Measurements from ENCODE around the gene FAM9A. TPM values are rescaled to one million over a fixed set of nuclear protein-coding genes. Genes with fewer than 3 reads are reported as not detected.
"Not testable (repeated sequence)": the region's sequence is repeated elsewhere in the genome, so short reads cannot be mapped to it uniquely, and the experiment has no call there.

Gene FAM9A
- total and polyA plus RNA-seq, 4 experiments from 2014 or later: not detected

GRCh38 chrX:8783097-8783713 is 18.0 kb downstream of the FAM9A start:
- ChIA-PET POLR2A (ENCODE audit: partially characterized antibody) (no interaction called here), CTCF (ENCODE audit: partially characterized antibody) (no interaction called here)
- H3K9me3 ChIP-seq (ENCODE audit: control insufficient read depth in 1 of 2, low read length in 2 of 2): no peaks in the 10 kb centered on the region
- H3K27me3 Mint-ChIP-seq: peaks cover 0 to 2% of the 10 kb centered on the region in 2 donors
- DNase-seq: peak; percentile 20 to 39 (median 33)
- peak overlapping the region in 7 of 8 donors; percentile 17 to 69 (median 51) for H3K4me3 Mint-ChIP-seq
- no peak overlapping the region for H3K4me3 ChIP-seq (ENCODE audit: low read length in 2 of 2)
- H3K4me1 ChIP-seq (ENCODE audit: insufficient read depth, low read length): no peaks in the 10 kb centered on the region
- peak overlapping the region in 1 of 7 donors; percentile 72 for H3K27ac Mint-ChIP-seq
- H3K36me3 ChIP-seq (ENCODE audit: insufficient read depth, low read length): no peaks in the 10 kb centered on the region
- intact Hi-C loops (cut with micrococcal nuclease): no loop called here
- H3K4me1 Mint-ChIP-seq: peaks cover 0 to 4% (median 3%) of the 10 kb centered on the region in 4 donors
- no peaks in the 10 kb centered on the region for H3K36me3 Mint-ChIP-seq
- peaks cover 0 to 2% (median 0%) of the 10 kb centered on the region in 8 donors for H3K9me3 Mint-ChIP-seq
- no peaks in the 10 kb centered on the region for H3K27me3 ChIP-seq (ENCODE audit: insufficient read depth, low read length)
- H3K27ac ChIP-seq (ENCODE audit: low read depth, low read length): no peak overlapping the region

GRCh38 chrX:8782595-8782994 is 18.6 kb downstream of the FAM9A start:
- POLR2A ChIA-PET (ENCODE audit: partially characterized antibody): no interaction called here
- H3K4me1 Mint-ChIP-seq: peaks cover 0 to 4% (median 3%) of the 10 kb centered on the region in 4 donors
- no peaks in the 10 kb centered on the region for H3K36me3 Mint-ChIP-seq
- no peaks in the 10 kb centered on the region for H3K36me3 ChIP-seq (ENCODE audit: insufficient read depth, low read length)
- H3K27ac ChIP-seq (ENCODE audit: low read depth, low read length): no peak overlapping the region
- CTCF ChIA-PET (ENCODE audit: partially characterized antibody): no interaction called here
- no peak overlapping the region for H3K27ac Mint-ChIP-seq
- peaks cover 0 to 2% (median 0%) of the 10 kb centered on the region in 8 donors for H3K9me3 Mint-ChIP-seq
- peaks cover 0 to 2% of the 10 kb centered on the region in 2 donors for H3K27me3 Mint-ChIP-seq
- no peak for DNase-seq
- H3K4me3 Mint-ChIP-seq: no peak overlapping the region
- H3K4me1 ChIP-seq (ENCODE audit: insufficient read depth, low read length): no peaks in the 10 kb centered on the region
- no peaks in the 10 kb centered on the region for H3K27me3 ChIP-seq (ENCODE audit: insufficient read depth, low read length)
- no peaks in the 10 kb centered on the region for H3K9me3 ChIP-seq (ENCODE audit: control insufficient read depth in 1 of 2, low read length in 2 of 2)
- no peak overlapping the region for H3K4me3 ChIP-seq (ENCODE audit: low read length in 2 of 2)
- intact Hi-C loops (cut with micrococcal nuclease): no loop called here

- H3K27me3 ChIP-seq (ENCODE audit: insufficient read depth, low read length); H3K9me3 ChIP-seq (ENCODE audit: control insufficient read depth in 1 of 2, low read length in 2 of 2); H3K36me3 Mint-ChIP-seq; H3K36me3 ChIP-seq (ENCODE audit: insufficient read depth, low read length); H3K9me3 Mint-ChIP-seq; intact Hi-C loops (cut with micrococcal nuclease); H3K27me3 Mint-ChIP-seq; H3K4me1 ChIP-seq (ENCODE audit: insufficient read depth, low read length); POLR2A ChIA-PET (ENCODE audit: partially characterized antibody); DNase-seq; H3K4me3 ChIP-seq (ENCODE audit: low read length in 2 of 2); H3K27ac ChIP-seq (ENCODE audit: low read depth, low read length); CTCF ChIA-PET (ENCODE audit: partially characterized antibody); H3K4me3 Mint-ChIP-seq; H3K4me1 Mint-ChIP-seq: not testable (repeated sequence)
- H3K27ac Mint-ChIP-seq: peak overlapping the region in 1 of 7 donors; percentile 21
These were observed 19.3 kb downstream of the FAM9A start for GRCh38 chrX:8781921-8782320.

GRCh38 chrX:8773117-8773516 is 28.1 kb downstream of the FAM9A start:
- Histone ChIP-seq H3K4me3 (ENCODE audit: low read length in 2 of 2) (no peak overlapping the region), H3K36me3 (ENCODE audit: insufficient read depth, low read length) (no peaks in the 10 kb centered on the region), H3K9me3 (ENCODE audit: control insufficient read depth in 1 of 2, low read length in 2 of 2) (no peaks in the 10 kb centered on the region), H3K27me3 (ENCODE audit: insufficient read depth, low read length) (no peaks in the 10 kb centered on the region), H3K4me1 (ENCODE audit: insufficient read depth, low read length) (peaks cover 4% of the 10 kb centered on the region), H3K27ac (ENCODE audit: low read depth, low read length) (no peak overlapping the region)
- peaks cover 0 to 8% (median 1%) of the 10 kb centered on the region in 4 donors for H3K4me1 Mint-ChIP-seq
- H3K27ac Mint-ChIP-seq: no peak overlapping the region
- H3K36me3 Mint-ChIP-seq: no peaks in the 10 kb centered on the region
- peaks cover 0 to 6% (median 0%) of the 10 kb centered on the region in 8 donors for H3K9me3 Mint-ChIP-seq
- ChIA-PET CTCF (ENCODE audit: partially characterized antibody) (no interaction called here), POLR2A (ENCODE audit: partially characterized antibody) (no interaction called here)
- no peak overlapping the region for H3K4me3 Mint-ChIP-seq
- intact Hi-C loops (cut with micrococcal nuclease): no loop called here
- H3K27me3 Mint-ChIP-seq: peaks cover 0 to 8% of the 10 kb centered on the region in 2 donors
- DNase-seq: no peak

DNA sequence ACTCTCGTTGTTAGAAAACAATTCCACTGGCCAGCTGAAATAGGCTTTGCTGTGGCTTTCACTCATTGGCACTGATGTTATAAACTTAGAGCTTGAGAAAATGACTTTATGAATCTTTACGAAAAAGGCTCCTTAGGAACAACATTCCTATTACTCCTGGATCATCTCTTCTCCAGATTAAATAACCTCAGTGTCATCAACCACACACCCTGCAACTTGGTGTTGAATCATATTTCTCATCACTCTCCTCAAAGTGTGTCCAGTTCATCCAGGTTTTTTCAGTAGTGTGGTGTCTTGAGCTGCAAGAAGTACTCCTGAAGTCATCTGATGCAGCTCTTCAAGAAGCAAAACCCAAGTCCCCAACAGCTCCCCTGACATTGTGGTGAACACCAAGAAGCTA is 41.2 kb downstream of the FAM9A start:
- no peaks in the 10 kb centered on the region for H3K4me1 Mint-ChIP-seq
- no peaks in the 10 kb centered on the region for H3K9me3 ChIP-seq (ENCODE audit: control insufficient read depth in 1 of 2, low read length in 2 of 2)
- no peak overlapping the region for H3K27ac Mint-ChIP-seq
- H3K9me3 Mint-ChIP-seq: peaks cover 0 to 4% (median 0%) of the 10 kb centered on the region in 8 donors
- ChIA-PET POLR2A (ENCODE audit: partially characterized antibody) (no interaction called here), CTCF (ENCODE audit: partially characterized antibody) (no interaction called here)
- H3K36me3 ChIP-seq (ENCODE audit: insufficient read depth, low read length): no peaks in the 10 kb centered on the region
- no peaks in the 10 kb centered on the region for H3K4me1 ChIP-seq (ENCODE audit: insufficient read depth, low read length)
- no peak for DNase-seq
- peaks cover 5 to 10% of the 10 kb centered on the region in 2 donors for H3K27me3 Mint-ChIP-seq
- no peak overlapping the region for H3K4me3 Mint-ChIP-seq
- no peak overlapping the region for H3K27ac ChIP-seq (ENCODE audit: low read depth, low read length)
- intact Hi-C loops (cut with micrococcal nuclease): no loop called here
- H3K36me3 Mint-ChIP-seq: no peaks in the 10 kb centered on the region
- H3K27me3 ChIP-seq (ENCODE audit: insufficient read depth, low read length): no peaks in the 10 kb centered on the region
- no peak overlapping the region for H3K4me3 ChIP-seq (ENCODE audit: low read length in 2 of 2)

GRCh38 chrX:8758706-8759105 is 42.5 kb downstream of the FAM9A start:
- H3K36me3 Mint-ChIP-seq; H3K36me3 ChIP-seq (ENCODE audit: insufficient read depth, low read length); H3K9me3 ChIP-seq (ENCODE audit: control insufficient read depth in 1 of 2, low read length in 2 of 2); H3K4me3 Mint-ChIP-seq; DNase-seq; H3K27me3 ChIP-seq (ENCODE audit: insufficient read depth, low read length); H3K4me1 Mint-ChIP-seq; CTCF ChIA-PET (ENCODE audit: partially characterized antibody); H3K4me1 ChIP-seq (ENCODE audit: insufficient read depth, low read length); intact Hi-C loops (cut with micrococcal nuclease); H3K27ac ChIP-seq (ENCODE audit: low read depth, low read length); POLR2A ChIA-PET (ENCODE audit: partially characterized antibody); H3K27me3 Mint-ChIP-seq; H3K4me3 ChIP-seq (ENCODE audit: low read length in 2 of 2); H3K27ac Mint-ChIP-seq; H3K9me3 Mint-ChIP-seq: not testable (repeated sequence)

- H3K9me3 Mint-ChIP-seq; CTCF ChIA-PET (ENCODE audit: partially characterized antibody); intact Hi-C loops (cut with micrococcal nuclease); DNase-seq; H3K9me3 ChIP-seq (ENCODE audit: control insufficient read depth in 1 of 2, low read length in 2 of 2); POLR2A ChIA-PET (ENCODE audit: partially characterized antibody); H3K27me3 ChIP-seq (ENCODE audit: insufficient read depth, low read length); H3K4me3 Mint-ChIP-seq; H3K4me3 ChIP-seq (ENCODE audit: low read length in 2 of 2); H3K27me3 Mint-ChIP-seq; H3K36me3 Mint-ChIP-seq; H3K4me1 ChIP-seq (ENCODE audit: insufficient read depth, low read length); H3K27ac ChIP-seq (ENCODE audit: low read depth, low read length); H3K4me1 Mint-ChIP-seq; H3K27ac Mint-ChIP-seq; H3K36me3 ChIP-seq (ENCODE audit: insufficient read depth, low read length): not testable (repeated sequence)
These were observed 43.4 kb downstream of the FAM9A start for GRCh38 chrX:8757609-8758389.
